ENCODE results near the gene SMIM30. TPM values are rescaled to one million over a fixed set of nuclear protein-coding genes. Genes with fewer than 3 reads are reported as not detected.

Gene SMIM30
- total RNA-seq, 1 experiment from 2014 or later = 32.3 TPM

DNA sequence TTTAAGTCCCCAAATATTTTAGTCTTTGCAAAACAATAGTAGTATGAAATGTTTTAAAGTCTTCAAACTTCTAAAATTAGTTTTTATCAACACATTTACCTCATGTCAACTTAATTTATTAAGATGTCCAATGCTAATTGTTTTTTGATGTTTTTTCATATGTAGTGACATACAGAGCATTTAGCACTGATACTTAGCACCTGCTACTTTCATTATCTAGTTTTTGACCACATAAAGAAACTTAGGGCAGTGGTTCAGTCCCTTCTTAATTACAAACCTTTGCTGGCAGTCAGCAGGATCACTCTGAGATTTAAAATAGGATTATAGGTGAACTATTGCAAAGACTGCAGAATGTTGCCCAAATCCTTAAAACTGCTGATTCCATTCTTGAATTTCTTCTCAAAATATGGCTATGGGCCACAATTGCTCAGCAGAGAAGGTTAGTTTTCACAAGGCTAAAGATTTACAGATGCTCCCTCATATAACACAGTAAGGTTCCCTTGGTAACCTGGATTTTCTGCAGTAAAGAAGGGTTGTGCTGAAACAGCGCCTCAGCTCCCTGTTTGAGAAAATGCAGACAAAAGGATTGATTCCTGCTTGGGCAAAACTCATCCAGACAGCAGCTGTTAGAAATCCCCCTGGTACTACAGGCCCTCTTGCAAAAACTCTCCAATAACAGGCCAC lies 35.1 kb downstream of the SMIM30 start:
- Histone ChIP-seq H4K20me1 (ENCODE audit: control insufficient read depth, insufficient read depth, insufficient read length) (no peaks in the 10 kb centered on the region), H2BK120ac (ENCODE audit: low read depth, low read length, poor library complexity, severe bottlenecking) (no peak overlapping the region), H3K79me1 (ENCODE audit: insufficient read depth, low read depth, low read length, poor library complexity, severe bottlenecking) (no peaks in the 10 kb centered on the region), H3K4ac (ENCODE audit: low read depth, low read length) (no peak overlapping the region), H3T11ph (ENCODE audit: low read length) (no peak overlapping the region), H4K91ac (ENCODE audit: insufficient read length, low read depth, low read length) (no peak overlapping the region), H2AFZ (ENCODE audit: low read length) (no peak overlapping the region), H2BK5ac (ENCODE audit: insufficient read length, low read length) (no peak overlapping the region), H3K23ac (ENCODE audit: insufficient read length, low read depth, low read length) (no peak overlapping the region), H2BK20ac (ENCODE audit: low read depth, low read length, poor library complexity, severe bottlenecking) (no peak overlapping the region), H2BK12ac (ENCODE audit: insufficient read length, low read depth, low read length) (no peak overlapping the region), H3K27me3 (ENCODE audit: insufficient read depth, low read length) (peaks cover 47% of the 10 kb centered on the region), H3K4me1 (ENCODE audit: insufficient read depth, low read length) (no peaks in the 10 kb centered on the region; the same call in 1 of the 2 replicates), H3K9me3 (ENCODE audit: control insufficient read depth, low read depth, low read length) (no peaks in the 10 kb centered on the region), H4K8ac (replicated peaks; ENCODE audit: insufficient read length, low read depth, low read length) (no peak overlapping the region), H2AK5ac (ENCODE audit: insufficient read length, low read length) (no peak overlapping the region), H3K79me2 (ENCODE audit: insufficient read depth, low read length) (no peaks in the 10 kb centered on the region), H3K23me2 (ENCODE audit: insufficient read length, low read depth, low read length, poor library complexity, severe bottlenecking) (peaks cover 3% of the 10 kb centered on the region), H3K56ac (ENCODE audit: insufficient read length, low read depth, low read length) (no peak overlapping the region), H3K18ac (ENCODE audit: insufficient read length, low read depth, low read length) (no peak overlapping the region), H3K14ac (ENCODE audit: insufficient read depth, low read length) (no peak overlapping the region), H4K5ac (ENCODE audit: insufficient read length, low read depth, low read length) (no peak overlapping the region), H3K9ac (ENCODE audit: extremely low read depth, insufficient read length, low read length) (no peak overlapping the region), H2BK15ac (ENCODE audit: low read depth, low read length) (no peak overlapping the region), H3K4me2 (ENCODE audit: insufficient read depth, insufficient read length, low read length) (no peak overlapping the region), H3K27ac (ENCODE audit: insufficient read length, low read depth, low read length) (no peak overlapping the region)
- DNase-seq = no peak
- no peak overlapping the region for H3K4me3 Mint-ChIP-seq
- no peak overlapping the region for H3K27ac Mint-ChIP-seq
- no peaks in the 10 kb centered on the region for H3K36me3 Mint-ChIP-seq (ENCODE audit: insufficient read depth in 1 of 3, low read depth in 3 of 3)
- TF ChIP-seq, protein P1, sequence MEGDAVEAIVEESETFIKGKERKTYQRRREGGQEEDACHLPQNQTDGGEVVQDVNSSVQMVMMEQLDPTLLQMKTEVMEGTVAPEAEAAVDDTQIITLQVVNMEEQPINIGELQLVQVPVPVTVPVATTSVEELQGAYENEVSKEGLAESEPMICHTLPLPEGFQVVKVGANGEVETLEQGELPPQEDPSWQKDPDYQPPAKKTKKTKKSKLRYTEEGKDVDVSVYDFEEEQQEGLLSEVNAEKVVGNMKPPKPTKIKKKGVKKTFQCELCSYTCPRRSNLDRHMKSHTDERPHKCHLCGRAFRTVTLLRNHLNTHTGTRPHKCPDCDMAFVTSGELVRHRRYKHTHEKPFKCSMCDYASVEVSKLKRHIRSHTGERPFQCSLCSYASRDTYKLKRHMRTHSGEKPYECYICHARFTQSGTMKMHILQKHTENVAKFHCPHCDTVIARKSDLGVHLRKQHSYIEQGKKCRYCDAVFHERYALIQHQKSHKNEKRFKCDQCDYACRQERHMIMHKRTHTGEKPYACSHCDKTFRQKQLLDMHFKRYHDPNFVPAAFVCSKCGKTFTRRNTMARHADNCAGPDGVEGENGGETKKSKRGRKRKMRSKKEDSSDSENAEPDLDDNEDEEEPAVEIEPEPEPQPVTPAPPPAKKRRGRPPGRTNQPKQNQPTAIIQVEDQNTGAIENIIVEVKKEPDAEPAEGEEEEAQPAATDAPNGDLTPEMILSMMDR (conservative IDR thresholded peaks at IDR 0.05) = no peak
- peaks cover 82% of the 10 kb centered on the region for H3K27me3 Mint-ChIP-seq (ENCODE audit: low read depth)
- peaks cover 10 to 16% of the 10 kb centered on the region in 2 experiments for H3K4me1 Mint-ChIP-seq
- H3K9me3 Mint-ChIP-seq = no peaks in the 10 kb centered on the region; a peak in 1 of 5 replicates
- WGBS (ENCODE audit: extremely low coverage, insufficient read length, low lambda C conversion rate) = no CpG with 5 or more reads among the region's 1 CpG

Measured in H9 (cell line).